Measurements from ENCODE around the gene SELENBP1. TPM values are rescaled to one million over a fixed set of nuclear protein-coding genes. Genes with fewer than 3 reads are reported as not detected.

Gene SELENBP1
- total and polyA plus RNA-seq, 2 of the 13 experiments (the other 11 are each of a cell fraction or from before 2014, with no cell fraction given): 27.8 to 29.0 TPM

DNA sequence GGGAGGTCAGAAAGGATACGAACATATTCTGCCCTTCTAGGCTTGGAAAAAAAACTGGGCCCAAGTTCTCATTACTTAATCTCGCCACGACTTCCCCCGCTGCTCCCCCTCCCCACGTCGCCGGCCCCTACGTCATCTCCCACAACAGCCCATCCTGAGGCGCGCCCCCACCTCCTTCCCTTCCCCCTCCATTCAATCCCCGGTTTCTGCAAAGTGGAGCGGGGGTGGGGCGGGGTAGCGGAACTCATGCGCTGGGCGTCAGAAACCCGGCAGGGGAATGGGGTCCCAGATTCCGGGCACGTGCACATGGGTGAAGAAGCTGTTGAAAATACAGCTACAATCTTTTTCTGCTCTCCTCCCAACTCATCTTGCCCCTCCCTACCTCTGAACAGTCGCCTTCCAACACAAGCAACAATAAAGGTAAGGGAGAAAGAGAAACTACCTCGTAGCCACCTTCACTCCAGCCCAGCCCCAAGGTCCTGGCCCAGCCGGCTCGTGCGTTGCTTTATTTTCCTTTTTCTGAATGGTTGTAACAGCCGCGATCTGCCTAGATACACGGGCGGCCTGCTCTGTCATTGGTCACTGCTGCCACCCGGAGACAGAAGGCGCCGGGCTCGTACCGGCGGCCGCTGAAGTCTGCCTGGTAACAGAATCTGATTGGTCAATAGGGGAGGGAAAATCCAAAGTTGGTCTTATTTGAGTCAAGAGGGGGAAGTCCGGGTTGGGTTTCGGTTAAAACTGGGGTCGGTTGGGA is 25.6 kb downstream of the SELENBP1 start, which contains the start of gene RFX5 (continued):
- TF ChIP-seq, protein P1, sequence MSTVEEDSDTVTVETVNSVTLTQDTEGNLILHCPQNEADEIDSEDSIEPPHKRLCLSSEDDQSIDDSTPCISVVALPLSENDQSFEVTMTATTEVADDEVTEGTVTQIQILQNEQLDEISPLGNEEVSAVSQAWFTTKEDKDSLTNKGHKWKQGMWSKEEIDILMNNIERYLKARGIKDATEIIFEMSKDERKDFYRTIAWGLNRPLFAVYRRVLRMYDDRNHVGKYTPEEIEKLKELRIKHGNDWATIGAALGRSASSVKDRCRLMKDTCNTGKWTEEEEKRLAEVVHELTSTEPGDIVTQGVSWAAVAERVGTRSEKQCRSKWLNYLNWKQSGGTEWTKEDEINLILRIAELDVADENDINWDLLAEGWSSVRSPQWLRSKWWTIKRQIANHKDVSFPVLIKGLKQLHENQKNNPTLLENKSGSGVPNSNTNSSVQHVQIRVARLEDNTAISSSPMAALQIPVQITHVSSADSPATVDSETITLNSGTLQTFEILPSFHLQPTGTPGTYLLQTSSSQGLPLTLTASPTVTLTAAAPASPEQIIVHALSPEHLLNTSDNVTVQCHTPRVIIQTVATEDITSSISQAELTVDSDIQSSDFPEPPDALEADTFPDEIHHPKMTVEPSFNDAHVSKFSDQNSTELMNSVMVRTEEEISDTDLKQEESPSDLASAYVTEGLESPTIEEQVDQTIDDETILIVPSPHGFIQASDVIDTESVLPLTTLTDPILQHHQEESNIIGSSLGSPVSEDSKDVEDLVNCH (CRISPR knock-in tag; IDR thresholded peaks at IDR 0.05): no peak
- TF ChIP-seq ELF3 (CRISPR knock-in tag; IDR thresholded peaks at IDR 0.05) (no peak), KMT2A (CRISPR knock-in tag; IDR thresholded peaks at IDR 0.05) (no peak), CHCHD3 (CRISPR knock-in tag; IDR thresholded peaks at IDR 0.05) (no peak), ZNF451 (CRISPR knock-in tag; IDR thresholded peaks at IDR 0.05) (no peak), REPIN1 (CRISPR knock-in tag; IDR thresholded peaks at IDR 0.05; ENCODE audit: borderline replicate concordance, low read depth) (no peak), NCOA2 (CRISPR knock-in tag; IDR thresholded peaks at IDR 0.05) (no peak), HNRNPLL (IDR thresholded peaks at IDR 0.05; ENCODE audit: low read depth, low read length, poor library complexity, severe bottlenecking) (peak; percentile 45), CREM (IDR thresholded peaks at IDR 0.05) (peak; percentile 59), CREM (CRISPR knock-in tag; IDR thresholded peaks at IDR 0.05) (no peak), MLLT10 (CRISPR knock-in tag; IDR thresholded peaks at IDR 0.05) (no peak), CCAR2 (optimal IDR thresholded peaks at IDR 0.05; ENCODE audit: low read depth, low read length) (no peak), HNRNPH1 (optimal IDR thresholded peaks at IDR 0.05; ENCODE audit: low read depth, low read length) (peak; percentile 75), XBP1 (CRISPR knock-in tag; IDR thresholded peaks at IDR 0.05) (no peak), SALL1 (CRISPR knock-in tag; IDR thresholded peaks at IDR 0.05) (peak; percentile 62)
- TF ChIP-seq, protein P2, sequence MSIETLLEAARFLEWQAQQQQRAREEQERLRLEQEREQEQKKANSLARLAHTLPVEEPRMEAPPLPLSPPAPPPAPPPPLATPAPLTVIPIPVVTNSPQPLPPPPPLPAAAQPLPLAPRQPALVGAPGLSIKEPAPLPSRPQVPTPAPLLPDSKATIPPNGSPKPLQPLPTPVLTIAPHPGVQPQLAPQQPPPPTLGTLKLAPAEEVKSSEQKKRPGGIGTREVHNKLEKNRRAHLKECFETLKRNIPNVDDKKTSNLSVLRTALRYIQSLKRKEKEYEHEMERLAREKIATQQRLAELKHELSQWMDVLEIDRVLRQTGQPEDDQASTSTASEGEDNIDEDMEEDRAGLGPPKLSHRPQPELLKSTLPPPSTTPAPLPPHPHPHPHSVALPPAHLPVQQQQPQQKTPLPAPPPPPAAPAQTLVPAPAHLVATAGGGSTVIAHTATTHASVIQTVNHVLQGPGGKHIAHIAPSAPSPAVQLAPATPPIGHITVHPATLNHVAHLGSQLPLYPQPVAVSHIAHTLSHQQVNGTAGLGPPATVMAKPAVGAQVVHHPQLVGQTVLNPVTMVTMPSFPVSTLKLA (IDR thresholded peaks at IDR 0.05): peak; percentile 44
- TF ChIP-seq, protein P3, sequence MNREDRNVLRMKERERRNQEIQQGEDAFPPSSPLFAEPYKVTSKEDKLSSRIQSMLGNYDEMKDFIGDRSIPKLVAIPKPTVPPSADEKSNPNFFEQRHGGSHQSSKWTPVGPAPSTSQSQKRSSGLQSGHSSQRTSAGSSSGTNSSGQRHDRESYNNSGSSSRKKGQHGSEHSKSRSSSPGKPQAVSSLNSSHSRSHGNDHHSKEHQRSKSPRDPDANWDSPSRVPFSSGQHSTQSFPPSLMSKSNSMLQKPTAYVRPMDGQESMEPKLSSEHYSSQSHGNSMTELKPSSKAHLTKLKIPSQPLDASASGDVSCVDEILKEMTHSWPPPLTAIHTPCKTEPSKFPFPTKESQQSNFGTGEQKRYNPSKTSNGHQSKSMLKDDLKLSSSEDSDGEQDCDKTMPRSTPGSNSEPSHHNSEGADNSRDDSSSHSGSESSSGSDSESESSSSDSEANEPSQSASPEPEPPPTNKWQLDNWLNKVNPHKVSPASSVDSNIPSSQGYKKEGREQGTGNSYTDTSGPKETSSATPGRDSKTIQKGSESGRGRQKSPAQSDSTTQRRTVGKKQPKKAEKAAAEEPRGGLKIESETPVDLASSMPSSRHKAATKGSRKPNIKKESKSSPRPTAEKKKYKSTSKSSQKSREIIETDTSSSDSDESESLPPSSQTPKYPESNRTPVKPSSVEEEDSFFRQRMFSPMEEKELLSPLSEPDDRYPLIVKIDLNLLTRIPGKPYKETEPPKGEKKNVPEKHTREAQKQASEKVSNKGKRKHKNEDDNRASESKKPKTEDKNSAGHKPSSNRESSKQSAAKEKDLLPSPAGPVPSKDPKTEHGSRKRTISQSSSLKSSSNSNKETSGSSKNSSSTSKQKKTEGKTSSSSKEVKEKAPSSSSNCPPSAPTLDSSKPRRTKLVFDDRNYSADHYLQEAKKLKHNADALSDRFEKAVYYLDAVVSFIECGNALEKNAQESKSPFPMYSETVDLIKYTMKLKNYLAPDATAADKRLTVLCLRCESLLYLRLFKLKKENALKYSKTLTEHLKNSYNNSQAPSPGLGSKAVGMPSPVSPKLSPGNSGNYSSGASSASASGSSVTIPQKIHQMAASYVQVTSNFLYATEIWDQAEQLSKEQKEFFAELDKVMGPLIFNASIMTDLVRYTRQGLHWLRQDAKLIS (CRISPR knock-in tag; IDR thresholded peaks at IDR 0.05): no peak
- TF ChIP-seq, protein P4, sequence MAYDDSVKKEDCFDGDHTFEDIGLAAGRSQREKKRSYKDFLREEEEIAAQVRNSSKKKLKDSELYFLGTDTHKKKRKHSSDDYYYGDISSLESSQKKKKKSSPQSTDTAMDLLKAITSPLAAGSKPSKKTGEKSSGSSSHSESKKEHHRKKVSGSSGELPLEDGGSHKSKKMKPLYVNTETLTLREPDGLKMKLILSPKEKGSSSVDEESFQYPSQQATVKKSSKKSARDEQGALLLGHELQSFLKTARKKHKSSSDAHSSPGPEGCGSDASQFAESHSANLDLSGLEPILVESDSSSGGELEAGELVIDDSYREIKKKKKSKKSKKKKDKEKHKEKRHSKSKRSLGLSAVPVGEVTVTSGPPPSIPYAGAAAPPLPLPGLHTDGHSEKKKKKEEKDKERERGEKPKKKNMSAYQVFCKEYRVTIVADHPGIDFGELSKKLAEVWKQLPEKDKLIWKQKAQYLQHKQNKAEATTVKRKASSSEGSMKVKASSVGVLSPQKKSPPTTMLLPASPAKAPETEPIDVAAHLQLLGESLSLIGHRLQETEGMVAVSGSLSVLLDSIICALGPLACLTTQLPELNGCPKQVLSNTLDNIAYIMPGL (CRISPR knock-in tag; IDR thresholded peaks at IDR 0.05; ENCODE audit: borderline replicate concordance in 1 of 2, low read depth in 1 of 2): peak in 1 of 2 experiments; percentile 57; a peak in 1 of 4 replicates
